HEK293 (cell line): Measurements from ENCODE around the gene INS.

ENCODE experiments used
- CTCF ChIA-PET: fragments of 350-600 bp; formaldehyde crosslinking; extraction: SDS; loops from one replicate; lab custom pipeline; 2021; ENCODE audit warnings: antibody characterized with exemption; lab: Yijun Ruan, JAX
- POLR2A ChIA-PET: fragments of 300-600 bp; formaldehyde crosslinking; extraction: SDS; loops from one replicate; lab custom pipeline; 2020; ENCODE audit warnings: antibody characterized with exemption, inconsistent platforms; lab: Yijun Ruan, JAX
- H3K27ac ChIP-seq: fragments of 200-500 bp; sonication (Bioruptor generic); 2 replicates; pipeline ENCODE4 v1.5.1; 2014; ENCODE audit warnings: low read depth, low read length, control low read depth, inconsistent platforms; ENCODE audit errors: extremely low read depth
- H3K36me3 ChIP-seq, 2 experiments: fragments of 200-500 bp in 1 of 2; sonication (Bioruptor generic) in 1 of 2; 1 replicate in 1 of 2; 2 replicates in 1 of 2; pipeline ENCODE4 v1.5.1; 2014 to 2017; ENCODE audit warnings: inconsistent platforms in 2 of 2, low read length in 2 of 2; ENCODE audit not compliant: control insufficient read depth in 2 of 2, insufficient read depth in 1 of 2
- H3K4me1 ChIP-seq: fragments of 200-500 bp; sonication (Bioruptor generic); 2 replicates; pipeline ENCODE4 v1.5.1; 2014; ENCODE audit warnings: mild to moderate bottlenecking, low read length, inconsistent platforms; ENCODE audit not compliant: control insufficient read depth, insufficient read depth
- H3K4me3 ChIP-seq: 2 replicates; pipeline ENCODE4 v1.5.1; 2011; ENCODE audit warnings: low read depth, mild to moderate bottlenecking, control low read depth, low read length, moderate library complexity
- H3K9me3 ChIP-seq: fragments of 200-500 bp; sonication (Bioruptor generic); 2 replicates; pipeline ENCODE4 v1.5.1; 2014; ENCODE audit warnings: low read depth, low read length, inconsistent platforms; ENCODE audit not compliant: control insufficient read depth, insufficient read depth
- MYNN ChIP-seq: fragments of 450-650 bp; formaldehyde crosslinking; IDR thresholded peaks from 2 replicates; pipeline ENCODE4 v1.5.1; 2016; ENCODE audit warnings: missing biosample characterization, missing genetic modification characterization, borderline replicate concordance
- PRDM1 ChIP-seq: fragments of 450-650 bp; formaldehyde crosslinking; IDR thresholded peaks from 2 replicates; pipeline ENCODE4; 2016; ENCODE audit warnings: missing biosample characterization, missing genetic modification characterization
- SP7 ChIP-seq: fragments of 450-650 bp; formaldehyde crosslinking; IDR thresholded peaks from 2 replicates; pipeline ENCODE4 v1.5.1; 2016; ENCODE audit warnings: missing biosample characterization, missing genetic modification characterization
- ZFP69B ChIP-seq: fragments of 450-650 bp; formaldehyde crosslinking; IDR thresholded peaks from 2 replicates; pipeline ENCODE4 v1.5.1; 2016; ENCODE audit warnings: missing biosample characterization, missing genetic modification characterization
- ZIC2 ChIP-seq: fragments of 450-650 bp; formaldehyde crosslinking; IDR thresholded peaks from 2 replicates; pipeline ENCODE4 v1.5.1; 2016; ENCODE audit warnings: missing biosample characterization, missing genetic modification characterization
- ZNF132 ChIP-seq: fragments of 450-650 bp; formaldehyde crosslinking; IDR thresholded peaks from 2 replicates; pipeline ENCODE4 v1.5.1; 2017; ENCODE audit warnings: missing biosample characterization, missing genetic modification characterization, borderline replicate concordance
- ZNF16 ChIP-seq: fragments of 450-650 bp; formaldehyde crosslinking; IDR thresholded peaks from 2 replicates; pipeline ENCODE4 v1.5.1; 2016; ENCODE audit warnings: low read depth, missing biosample characterization, missing genetic modification characterization
- ZNF184 ChIP-seq: fragments of 450-650 bp; IDR thresholded peaks from 2 replicates; pipeline ENCODE4 v1.5.1; 2018; ENCODE audit warnings: missing biosample characterization, mild to moderate bottlenecking, missing genetic modification characterization
- ZNF19 ChIP-seq: fragments of 450-650 bp; formaldehyde crosslinking; IDR thresholded peaks from 2 replicates; pipeline ENCODE4; 2016; ENCODE audit warnings: missing biosample characterization, missing genetic modification characterization, low read depth
- ZNF2 ChIP-seq: fragments of 450-650 bp; formaldehyde crosslinking; IDR thresholded peaks from 2 replicates; pipeline ENCODE4 v1.5.1; 2016; ENCODE audit warnings: missing biosample characterization, missing genetic modification characterization
- ZNF202 ChIP-seq: fragments of 450-650 bp; formaldehyde crosslinking; IDR thresholded peaks from 2 replicates; pipeline ENCODE4 v1.5.1; 2016; ENCODE audit warnings: missing biosample characterization, missing genetic modification characterization, borderline replicate concordance
- ZNF23 ChIP-seq: fragments of 450-650 bp; formaldehyde crosslinking; IDR thresholded peaks from 2 replicates; pipeline ENCODE4 v1.5.1; 2016; ENCODE audit warnings: missing biosample characterization, missing genetic modification characterization, borderline replicate concordance
- ZNF274 ChIP-seq, 2 experiments: fragments of 200-500 bp in 1 of 2; fragments of 450-650 bp in 1 of 2; sonication (Bioruptor generic) in 1 of 2; formaldehyde crosslinking in 1 of 2; IDR thresholded peaks; 2 replicates each; pipeline versions ENCODE4 v1.5.1 to v1.6.1; 2014 to 2016; ENCODE audit warnings: borderline replicate concordance in 1 of 2, inconsistent platforms in 1 of 2, low read length in 1 of 2, missing biosample characterization in 1 of 2, missing genetic modification characterization in 1 of 2
- ZNF311 ChIP-seq: fragments of 450-650 bp; formaldehyde crosslinking; IDR thresholded peaks from 2 replicates; pipeline ENCODE4 v1.5.1; 2017; ENCODE audit warnings: missing biosample characterization, missing genetic modification characterization, borderline replicate concordance
- ZNF48 ChIP-seq: fragments of 450-650 bp; formaldehyde crosslinking; IDR thresholded peaks from 2 replicates; pipeline ENCODE4 v1.5.1; 2016; ENCODE audit warnings: missing biosample characterization, missing genetic modification characterization
- ZNF514 ChIP-seq: fragments of 450-650 bp; formaldehyde crosslinking; IDR thresholded peaks from 2 replicates; pipeline ENCODE4 v1.5.1; 2016; ENCODE audit warnings: missing biosample characterization, missing genetic modification characterization
- ZNF555 ChIP-seq: fragments of 450-650 bp; formaldehyde crosslinking; conservative IDR thresholded peaks from 2 replicates; pipeline ENCODE4 v1.5.1; 2017; ENCODE audit warnings: missing biosample characterization, mild to moderate bottlenecking, missing genetic modification characterization, inconsistent platforms
- ZNF585B ChIP-seq: fragments of 450-650 bp; formaldehyde crosslinking; IDR thresholded peaks from 2 replicates; pipeline ENCODE4 v1.5.1; 2016; ENCODE audit warnings: missing biosample characterization, missing genetic modification characterization
- ZNF624 ChIP-seq: fragments of 450-650 bp; formaldehyde crosslinking; IDR thresholded peaks from 2 replicates; pipeline ENCODE4 v1.5.1; 2017; ENCODE audit warnings: missing biosample characterization, missing genetic modification characterization
- ZNF792 ChIP-seq: fragments of 450-650 bp; formaldehyde crosslinking; IDR thresholded peaks from 2 replicates; pipeline ENCODE4 v1.5.1; 2016; ENCODE audit warnings: missing biosample characterization, missing genetic modification characterization
- TF ChIP-seq, protein P1 (sequence below): fragments of 450-650 bp; formaldehyde crosslinking; IDR thresholded peaks from 2 replicates; pipeline ENCODE4 v1.5.0; 2017; ENCODE audit warnings: missing biosample characterization, missing genetic modification characterization, borderline replicate concordance
- TF ChIP-seq, protein P2 (sequence below): fragments of 450-650 bp; formaldehyde crosslinking; IDR thresholded peaks from 2 replicates; pipeline ENCODE4 v1.5.1; 2016; ENCODE audit warnings: missing biosample characterization, missing genetic modification characterization

INS gene

DNA sequence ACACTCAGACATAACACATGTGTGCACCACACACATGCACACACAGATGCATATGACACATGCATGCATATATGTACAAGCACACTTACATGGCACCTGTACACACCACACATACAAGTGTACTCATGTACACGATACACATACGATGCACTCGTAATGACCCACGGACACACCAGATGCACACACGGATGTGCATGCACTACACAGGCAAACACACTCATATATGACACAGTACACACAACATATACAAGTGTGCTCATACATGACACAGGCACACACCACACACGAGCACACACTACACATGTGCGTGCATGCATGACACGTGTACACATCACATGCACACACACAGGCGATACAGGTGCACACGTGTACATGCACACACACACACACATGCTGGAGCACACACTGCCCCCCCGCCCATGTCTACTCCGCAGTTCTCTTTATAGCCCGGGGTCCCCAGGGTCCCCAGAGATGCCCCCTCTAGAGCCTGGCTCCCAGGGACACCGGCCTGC, 15.4 kb upstream of the INS start (continued):
- TF ChIP-seq, protein P1, sequence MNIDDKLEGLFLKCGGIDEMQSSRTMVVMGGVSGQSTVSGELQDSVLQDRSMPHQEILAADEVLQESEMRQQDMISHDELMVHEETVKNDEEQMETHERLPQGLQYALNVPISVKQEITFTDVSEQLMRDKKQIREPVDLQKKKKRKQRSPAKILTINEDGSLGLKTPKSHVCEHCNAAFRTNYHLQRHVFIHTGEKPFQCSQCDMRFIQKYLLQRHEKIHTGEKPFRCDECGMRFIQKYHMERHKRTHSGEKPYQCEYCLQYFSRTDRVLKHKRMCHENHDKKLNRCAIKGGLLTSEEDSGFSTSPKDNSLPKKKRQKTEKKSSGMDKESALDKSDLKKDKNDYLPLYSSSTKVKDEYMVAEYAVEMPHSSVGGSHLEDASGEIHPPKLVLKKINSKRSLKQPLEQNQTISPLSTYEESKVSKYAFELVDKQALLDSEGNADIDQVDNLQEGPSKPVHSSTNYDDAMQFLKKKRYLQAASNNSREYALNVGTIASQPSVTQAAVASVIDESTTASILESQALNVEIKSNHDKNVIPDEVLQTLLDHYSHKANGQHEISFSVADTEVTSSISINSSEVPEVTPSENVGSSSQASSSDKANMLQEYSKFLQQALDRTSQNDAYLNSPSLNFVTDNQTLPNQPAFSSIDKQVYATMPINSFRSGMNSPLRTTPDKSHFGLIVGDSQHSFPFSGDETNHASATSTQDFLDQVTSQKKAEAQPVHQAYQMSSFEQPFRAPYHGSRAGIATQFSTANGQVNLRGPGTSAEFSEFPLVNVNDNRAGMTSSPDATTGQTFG (tag by site-specific recombination), result no peak
- TF ChIP-seq ZNF48 (tag by site-specific recombination), result no peak
- no peak for TF ChIP-seq ZNF274 (IDR thresholded peaks at IDR 0.05; ENCODE audit: low read length)
- TF ChIP-seq ZNF274 (tag by site-specific recombination; IDR thresholded peaks at IDR 0.05; ENCODE audit: borderline replicate concordance), result no peak
- no peak for TF ChIP-seq ZNF555 (tag by site-specific recombination)
- no peak for TF ChIP-seq ZNF184 (tag by site-specific recombination)

DNA sequence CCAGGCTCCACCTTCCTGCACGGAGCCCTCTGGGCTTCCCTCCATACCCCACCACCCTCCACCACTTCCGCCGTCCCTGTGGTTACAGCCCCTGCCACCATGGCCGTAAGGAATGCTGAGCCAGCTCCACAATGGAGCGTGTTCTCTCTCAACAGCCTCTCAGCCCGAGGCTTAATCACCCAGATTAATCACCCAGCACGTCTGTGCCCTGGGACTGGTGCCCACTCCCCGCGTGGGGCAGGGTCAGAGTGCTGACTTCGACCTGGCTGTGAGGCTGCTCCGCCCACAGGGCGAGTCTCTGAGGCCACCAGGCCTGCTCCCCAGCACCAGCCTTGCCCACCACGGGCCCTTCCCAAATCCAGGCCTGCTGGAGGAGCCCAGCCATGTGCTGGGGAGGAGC, 14.7 kb upstream of the INS start:
- Histone ChIP-seq H3K9me3 (no peaks in the 10 kb centered on the region), H3K4me3 (no peak overlapping the region), H3K27ac (no peak overlapping the region), H3K4me1 (no peaks in the 10 kb centered on the region), H3K36me3 (no peaks in the 10 kb centered on the region)
- TF ChIP-seq PRDM1 (tag by site-specific recombination) (no peak), ZFP69B (tag by site-specific recombination) (no peak), ZNF514 (tag by site-specific recombination) (no peak), ZNF624 (tag by site-specific recombination) (no peak), ZNF585B (tag by site-specific recombination) (no peak), ZNF311 (tag by site-specific recombination) (no peak), ZNF132 (tag by site-specific recombination) (no peak), ZNF19 (no peak), ZNF792 (tag by site-specific recombination) (no peak)
- TF ChIP-seq, protein P2, sequence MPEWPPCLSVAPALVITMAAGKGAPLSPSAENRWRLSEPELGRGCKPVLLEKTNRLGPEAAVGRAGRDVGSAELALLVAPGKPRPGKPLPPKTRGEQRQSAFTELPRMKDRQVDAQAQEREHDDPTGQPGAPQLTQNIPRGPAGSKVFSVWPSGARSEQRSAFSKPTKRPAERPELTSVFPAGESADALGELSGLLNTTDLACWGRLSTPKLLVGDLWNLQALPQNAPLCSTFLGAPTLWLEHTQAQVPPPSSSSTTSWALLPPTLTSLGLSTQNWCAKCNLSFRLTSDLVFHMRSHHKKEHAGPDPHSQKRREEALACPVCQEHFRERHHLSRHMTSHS (tag by site-specific recombination), result no peak
- ChIA-PET POLR2A (no interaction called here), CTCF (no interaction called here)

DNA sequence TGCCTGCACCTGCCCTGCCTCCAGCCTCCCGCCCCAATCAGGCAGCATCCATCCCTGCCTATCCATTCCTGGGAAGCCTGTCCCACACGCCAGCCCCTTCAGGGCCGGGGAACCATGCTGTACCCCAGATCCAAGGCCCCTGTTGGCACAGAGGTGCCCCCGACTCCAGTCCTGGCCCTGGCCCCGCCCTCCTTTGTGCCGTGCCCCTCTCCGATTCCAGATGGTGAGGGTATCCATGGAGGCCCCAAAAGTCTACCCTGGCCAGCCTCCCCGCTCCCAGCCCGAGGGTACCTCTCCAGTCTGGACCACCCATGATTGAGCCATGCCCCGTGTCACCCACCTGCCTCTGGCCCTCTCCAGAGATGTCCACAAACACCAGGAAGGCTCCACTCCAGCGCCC, 13.4 kb upstream of the INS start:
- CTCF ChIA-PET, result interaction anchor here (0.6 to 1.1 kb wide), 3 partner anchors 12 to 130 kb away, joined by 3 to 4 read pairs (median 4); no protein-coding TSS in a partner anchor
- H3K27ac ChIP-seq, result no peak overlapping the region
- TF ChIP-seq ZNF2 (tag by site-specific recombination) (no peak), ZIC2 (tag by site-specific recombination) (no peak), SP7 (tag by site-specific recombination) (no peak), ZNF16 (tag by site-specific recombination) (no peak), ZNF23 (no peak), MYNN (tag by site-specific recombination) (no peak), ZNF202 (tag by site-specific recombination) (no peak)
- no peaks in the 10 kb centered on the region for H3K36me3 ChIP-seq
- POLR2A ChIA-PET, result no interaction called here
- H3K4me3 ChIP-seq, result no peak overlapping the region
- H3K4me1 ChIP-seq, result no peaks in the 10 kb centered on the region
- no peaks in the 10 kb centered on the region for H3K9me3 ChIP-seq
